Adrenal gland (tissue), 12 donors: ENCODE measurements around the gene MINDY4. TPM values are rescaled to one million over a fixed set of nuclear protein-coding genes. Genes with fewer than 3 reads are reported as not detected.

Source experiments
- DNase-seq, 7 donors: peaks; one replicate each; pipeline ENCODE4 v3.0.0-alpha.2; 2019 to 2020
- H3K27ac ChIP-seq, 5 donors: fragments of 200-600 bp; sonication (generic) in 4 of 5; 1 replicate in 3 of 5; 2 replicates in 2 of 5; pipeline versions ENCODE4 v1.5.1 to v1.8.0; 2016 to 2020; ENCODE audit warnings: mild to moderate bottlenecking in 1 of 5
- H3K27me3 ChIP-seq: fragments of 200-600 bp; 2 replicates; pipeline ENCODE4 v1.8.0; 2021
- H3K36me3 ChIP-seq, 2 donors: fragments of 200-600 bp; replicated peaks in 1 of 2; 1 replicate in 1 of 2; 2 replicates in 1 of 2; pipeline versions ENCODE4 v1.5.1 to v1.8.0; 2018 to 2022
- H3K4me1 ChIP-seq, 2 donors: fragments of 200-600 bp; replicated peaks in 1 of 2; 1 replicate in 1 of 2; 2 replicates in 1 of 2; pipeline versions ENCODE4 v1.5.1 to v1.8.0; 2018 to 2021
- H3K4me3 ChIP-seq, 4 donors: fragments of 200-600 bp; sonication (generic) in 3 of 4; one replicate each; pipeline ENCODE4 v1.5.1; 2016 to 2018
- H3K9me3 ChIP-seq, 3 donors: fragments of 200-600 bp; sonication (generic) in 1 of 3; replicated peaks in 1 of 3; 1 replicate in 2 of 3; 2 replicates in 1 of 3; pipeline versions ENCODE4 v1.5.1 to v1.8.0; 2016 to 2021
- CTCF ChIP-seq, 6 experiments: fragments of 450-650 bp in 4 of 6; fragments of 200-600 bp in 2 of 6; sonication (generic) in 1 of 6; IDR thresholded peaks; 1 replicate in 5 of 6; 2 replicates in 1 of 6; pipeline versions ENCODE4 v1.5.1 to v1.8.0; 2016 to 2021; ENCODE audit warnings: antibody characterized with exemption in 6 of 6, mild to moderate bottlenecking in 2 of 6, moderate library complexity in 1 of 6
- POLR2A ChIP-seq, 2 donors: fragments of 450-650 bp; IDR thresholded peaks; one replicate each; pipeline ENCODE4 v1.6.1; 2017; ENCODE audit warnings: antibody characterized with exemption in 2 of 2, mild to moderate bottlenecking in 2 of 2, moderate library complexity in 1 of 2
- WGBS, 4 donors: extraction: QIAGEN DNeasy Blood & Tissue Kit in 2 of 4; methylation state at CpG; one replicate each; pipeline versions ENCODE4 v1.1.5 to v1.1.7; 2013 to 2017; 5-methylcytosine and 5-hydroxymethylcytosine counted together
- intact Hi-C, 2 donors: fragments of 100-400 bp; cut with DNase I; formaldehyde crosslinking; loops; one replicate each; pipeline versions ENCODE4 v1.14.1 to v1.15.0; 2022 to 2023
- polyA plus RNA-seq, 3 donors: library from polyadenylated mRNA; stranded (reverse); fragments of 200-250 nt in 2 of 3; fragments of 350-450 nt in 1 of 3; fragmentation: Illumina TruSeq in 1 of 3; extraction: RNeasy Lipid Tissue Mini Kit (QIAGEN cat#74804) in 1 of 3; gene quantifications; one replicate each; pipeline ENCODE4 v1.2.3, GENCODE V29; 2013 to 2014
- total RNA-seq, 9 donors: library from RNA; depleted of rRNA in 4 of 9; stranded (reverse); fragments of >200 nt in 4 of 9; fragments of 120-200 nt in 1 of 9; fragmentation: NEBNext Ultra II Directional in 1 of 9; extraction: Animal tissue kit (Norgen Biotek cat#: 25700) in 1 of 9; gene quantifications; one replicate each; pipeline versions ENCODE4 v1.1.0 to v1.2.4, GENCODE V29; 2013 to 2023
- donor health status: healthy with polysubstance abuse.
- donor health status: Bipolar disorder and iron deficiency.
- donor health status: DM: yes; HTN: yes; CAD: no.
- donor health status: DM: no; HTN: no; CAD: no.
- donor health status: DM: no; HTN: no; CAD: no.
- donor health status: DM: yes; HTN: yes; CAD: no.

Gene MINDY4
- total and polyA plus RNA-seq, 12 donors = 4.8 to 19.9 (median 7.3) TPM

GRCh38 chr7:30765408-30765807 lies 5.8 kb upstream of the MINDY4 start:
- no peaks in the 10 kb centered on the region for H3K27me3 ChIP-seq
- DNase-seq = no peak
- no peak overlapping the region for H3K4me3 ChIP-seq
- H3K4me1 ChIP-seq = peaks cover 10 to 30% of the 10 kb centered on the region in 2 donors
- 86 to 100% (median 91%) methylated on average over 1 to 2 of the region's 2 CpGs for WGBS, 4 donors
- no peaks in the 10 kb centered on the region for H3K36me3 ChIP-seq
- no peaks in the 10 kb centered on the region for H3K9me3 ChIP-seq
- H3K27ac ChIP-seq = peak overlapping the region in 1 of 5 donors; percentile 65
- intact Hi-C loops = no loop called here
- no peak for TF ChIP-seq CTCF (IDR thresholded peaks at IDR 0.05)
- TF ChIP-seq POLR2A (IDR thresholded peaks at IDR 0.05) = no peak

- no peaks in the 10 kb centered on the region for H3K9me3 ChIP-seq
- H3K4me1 ChIP-seq = peaks cover 7 to 14% of the 10 kb centered on the region in 2 donors
- 43 to 78% (median 51%) methylated on average over 3 to 9 of the region's 9 CpGs for WGBS, 4 donors
- intact Hi-C loops = no loop called here
- peak overlapping the region in 4 of 5 donors; percentile 57 to 80 (median 68) for H3K27ac ChIP-seq
- no peaks in the 10 kb centered on the region for H3K36me3 ChIP-seq
- peak overlapping the region in 2 of 4 donors; percentile 68 to 84 for H3K4me3 ChIP-seq
- no peaks in the 10 kb centered on the region for H3K27me3 ChIP-seq
- DNase-seq = no peak
- no peak for TF ChIP-seq CTCF (IDR thresholded peaks at IDR 0.05)
- TF ChIP-seq POLR2A (IDR thresholded peaks at IDR 0.05) = no peak
Measured at GRCh38 chr7:30770845-30771173, 408 bp upstream of the MINDY4 start.

GRCh38 chr7:30771880-30772425 lies 736 bp downstream of the MINDY4 start:
- peak overlapping the region; percentile 53 to 84 (median 66) for H3K4me3 ChIP-seq
- peak in 1 of 7 donors; percentile 24 for DNase-seq
- 1 to 4% (median 3%) methylated on average over 8 to 15 of the region's 15 CpGs for WGBS, 4 donors
- peaks cover 10 to 14% of the 10 kb centered on the region in 2 donors for H3K4me1 ChIP-seq
- peak overlapping the region in 4 of 5 donors; percentile 57 to 80 (median 68) for H3K27ac ChIP-seq
- no peaks in the 10 kb centered on the region for H3K27me3 ChIP-seq
- intact Hi-C loops = no loop called here
- TF ChIP-seq CTCF (IDR thresholded peaks at IDR 0.05) = no peak
- no peak for TF ChIP-seq POLR2A (IDR thresholded peaks at IDR 0.05)
- H3K36me3 ChIP-seq = no peaks in the 10 kb centered on the region
- no peaks in the 10 kb centered on the region for H3K9me3 ChIP-seq

GRCh38 chr7:30772984-30773383 lies 1.8 kb downstream of the MINDY4 start:
- H3K27ac ChIP-seq = no peak overlapping the region
- no peak for DNase-seq

More at GRCh38 chr7:30772984-30773383, 1.8 kb downstream of the MINDY4 start:
- 64 to 70% (median 68%) methylated on average over 5 to 6 of the region's 6 CpGs for WGBS, 4 donors
- no peaks in the 10 kb centered on the region for H3K36me3 ChIP-seq
- no peaks in the 10 kb centered on the region for H3K9me3 ChIP-seq
- TF ChIP-seq POLR2A (IDR thresholded peaks at IDR 0.05) (no peak), CTCF (IDR thresholded peaks at IDR 0.05) (no peak)
- no peaks in the 10 kb centered on the region for H3K27me3 ChIP-seq
- no peak overlapping the region for H3K4me3 ChIP-seq
- H3K4me1 ChIP-seq = peaks cover 13 to 14% of the 10 kb centered on the region in 2 donors
- intact Hi-C loops = no loop called here
